GM23338 (cell line): ENCODE results near the gene MT1H. TPM values are rescaled to one million over a fixed set of nuclear protein-coding genes. Genes with fewer than 3 reads are reported as not detected.

Source experiments
- ATAC-seq: fragments of 200-7000 bp; cut with Tn5 transposase; 3 replicates; pipeline ENCODE4 v1.9.1; 2020
- DNase-seq: peaks from one replicate; pipeline ENCODE4 v3.0.0-alpha.2; 2015; ENCODE audit warnings: low spot score
- H2AFZ ChIP-seq: fragments of 200-600 bp; sonication (generic); 2 replicates; pipeline ENCODE4 v1.8.0; 2016; ENCODE audit warnings: antibody characterized with exemption, mild to moderate bottlenecking, moderate library complexity
- H3F3A ChIP-seq: fragments of 200-600 bp; sonication (generic); replicated peaks from 2 replicates; pipeline ENCODE4 v1.8.0; 2017; ENCODE audit warnings: antibody characterized with exemption, mixed run types, low read depth
- H3K27ac ChIP-seq: fragments of 200-600 bp; sonication (generic); 2 replicates; pipeline ENCODE4 v1.6.1; 2016; ENCODE audit warnings: low read depth
- H3K27me3 ChIP-seq: fragments of 200-600 bp; sonication (generic); 2 replicates; pipeline ENCODE4 v1.8.0; 2016; ENCODE audit warnings: mild to moderate bottlenecking, mixed run types, moderate library complexity; ENCODE audit not compliant: insufficient read depth
- H3K36me3 ChIP-seq: fragments of 200-600 bp; sonication (generic); 2 replicates; pipeline ENCODE4 v1.8.0; 2016; ENCODE audit warnings: mild to moderate bottlenecking; ENCODE audit not compliant: insufficient read depth
- H3K4me1 ChIP-seq: fragments of 200-600 bp; sonication (generic); 2 replicates; pipeline ENCODE4 v1.8.0; 2016; ENCODE audit warnings: mild to moderate bottlenecking, moderate library complexity; ENCODE audit not compliant: insufficient read depth
- H3K4me2 ChIP-seq: fragments of 200-600 bp; sonication (generic); 2 replicates; pipeline ENCODE4 v1.7.1; 2017; ENCODE audit warnings: mixed run types
- H3K4me3 ChIP-seq: fragments of 200-600 bp; sonication (generic); 2 replicates; pipeline ENCODE4 v1.6.1; 2016; ENCODE audit warnings: mixed run types
- H3K79me2 ChIP-seq: fragments of 200-600 bp; sonication (generic); replicated peaks from 2 replicates; pipeline ENCODE4 v1.8.0; 2017; ENCODE audit warnings: mild to moderate bottlenecking; ENCODE audit not compliant: insufficient read depth
- H3K9me2 ChIP-seq: fragments of 200-600 bp; sonication (generic); 2 replicates; pipeline ENCODE4 v1.8.0; 2017; ENCODE audit not compliant: insufficient read depth
- H4K20me1 ChIP-seq: fragments of 200-600 bp; sonication (generic); replicated peaks from 2 replicates; pipeline ENCODE4 v1.8.0; 2017; ENCODE audit warnings: mild to moderate bottlenecking; ENCODE audit not compliant: insufficient read depth
- H3K27ac Mint-ChIP-seq: 2 replicates; pipeline ENCODE4 v1.8.0; 2020; ENCODE audit warnings: inconsistent platforms, mild to moderate bottlenecking, moderate library complexity, mixed read lengths
- H3K27me3 Mint-ChIP-seq: 3 replicates; pipeline ENCODE4 v1.8.0; 2022; ENCODE audit warnings: low read depth, mild to moderate bottlenecking, moderate library complexity, mixed read lengths, inconsistent platforms; ENCODE audit not compliant: insufficient read depth, poor library complexity
- H3K36me3 Mint-ChIP-seq: 3 replicates; pipeline ENCODE4 v1.8.0; 2021; ENCODE audit warnings: low read depth, mild to moderate bottlenecking, inconsistent platforms, moderate library complexity, mixed read lengths
- H3K4me1 Mint-ChIP-seq: 3 replicates; pipeline ENCODE4 v1.8.0; 2020; ENCODE audit warnings: mild to moderate bottlenecking, inconsistent platforms, mixed read lengths
- H3K4me3 Mint-ChIP-seq: 3 replicates; pipeline ENCODE4 v1.8.0; 2021; ENCODE audit warnings: moderate library complexity, mild to moderate bottlenecking, inconsistent platforms, mixed read lengths
- H3K9me3 Mint-ChIP-seq: 3 replicates; pipeline ENCODE4 v1.8.0; 2020; ENCODE audit warnings: moderate library complexity, mild to moderate bottlenecking, inconsistent platforms, mixed read lengths
- ETS1 ChIP-seq: IDR thresholded peaks from 2 replicates; pipeline ENCODE4 v1.6.1; 2016; ENCODE audit warnings: antibody characterized with exemption
- EZH2 ChIP-seq: fragments of 200-600 bp; sonication (generic); IDR thresholded peaks from one replicate; pipeline ENCODE4 v1.8.0; 2017; ENCODE audit warnings: antibody characterized with exemption, mild to moderate bottlenecking, low read depth; ENCODE audit not compliant: unreplicated experiment
- polyA plus RNA-seq: library from polyadenylated mRNA; unstranded; fragments of >200 nt; fragmentation: Nextera tagmentation; extraction: Ambion mirVana; gene quantifications from 2 replicates; pipeline ENCODE4 v1.2.1, GENCODE V29; 2016
- total RNA-seq: library from RNA; depleted of rRNA; stranded (reverse); fragments of >200 nt; shearing (Covaris generic); gene quantifications from 2 replicates; pipeline ENCODE4 v1.2.3, GENCODE V29; 2014
- TF ChIP-seq, protein P1 (sequence below): fragments of 250-450 bp; sonication (Bioruptor Pico); IDR thresholded peaks from 2 replicates; pipeline ENCODE4 v1.5.0; 2020; ENCODE audit warnings: mild to moderate bottlenecking, moderate library complexity

The MT1H gene
- total and polyA plus RNA-seq, 2 experiments from 2014 or later, result 52.3 to 425 TPM

- ATAC-seq (peak; percentile 8), DNase-seq (no peak)
- Histone ChIP-seq H3K79me2 (no peaks in the 10 kb centered on the region), H3K36me3 (no peaks in the 10 kb centered on the region; the same call in 1 of the 2 replicates), H3K4me2 (peak overlapping the region; percentile 85), H4K20me1 (peaks cover 19% of the 10 kb centered on the region), H3K9me2 (no peaks in the 10 kb centered on the region), H3K4me1 (peaks cover 14% of the 10 kb centered on the region; the same call in 1 of the 2 replicates), H3K27ac (no peak overlapping the region), H2AFZ (0 out of 2 replicates have a peak overlapping the region, but pooled peaks have one; percentile 72), H3K27me3 (peaks cover 100% of the 10 kb centered on the region), H3K4me3 (peak overlapping the region; percentile 60), H3F3A (peaks cover 4% of the 10 kb centered on the region; the same call in 1 of the 2 replicates)
- peaks cover 24% of the 10 kb centered on the region for H3K4me1 Mint-ChIP-seq
- peak overlapping the region; percentile 76 for H3K4me3 Mint-ChIP-seq
- TF ChIP-seq EZH2, result peak; percentile 52
- no peak for TF ChIP-seq ETS1
- TF ChIP-seq, protein P1, sequence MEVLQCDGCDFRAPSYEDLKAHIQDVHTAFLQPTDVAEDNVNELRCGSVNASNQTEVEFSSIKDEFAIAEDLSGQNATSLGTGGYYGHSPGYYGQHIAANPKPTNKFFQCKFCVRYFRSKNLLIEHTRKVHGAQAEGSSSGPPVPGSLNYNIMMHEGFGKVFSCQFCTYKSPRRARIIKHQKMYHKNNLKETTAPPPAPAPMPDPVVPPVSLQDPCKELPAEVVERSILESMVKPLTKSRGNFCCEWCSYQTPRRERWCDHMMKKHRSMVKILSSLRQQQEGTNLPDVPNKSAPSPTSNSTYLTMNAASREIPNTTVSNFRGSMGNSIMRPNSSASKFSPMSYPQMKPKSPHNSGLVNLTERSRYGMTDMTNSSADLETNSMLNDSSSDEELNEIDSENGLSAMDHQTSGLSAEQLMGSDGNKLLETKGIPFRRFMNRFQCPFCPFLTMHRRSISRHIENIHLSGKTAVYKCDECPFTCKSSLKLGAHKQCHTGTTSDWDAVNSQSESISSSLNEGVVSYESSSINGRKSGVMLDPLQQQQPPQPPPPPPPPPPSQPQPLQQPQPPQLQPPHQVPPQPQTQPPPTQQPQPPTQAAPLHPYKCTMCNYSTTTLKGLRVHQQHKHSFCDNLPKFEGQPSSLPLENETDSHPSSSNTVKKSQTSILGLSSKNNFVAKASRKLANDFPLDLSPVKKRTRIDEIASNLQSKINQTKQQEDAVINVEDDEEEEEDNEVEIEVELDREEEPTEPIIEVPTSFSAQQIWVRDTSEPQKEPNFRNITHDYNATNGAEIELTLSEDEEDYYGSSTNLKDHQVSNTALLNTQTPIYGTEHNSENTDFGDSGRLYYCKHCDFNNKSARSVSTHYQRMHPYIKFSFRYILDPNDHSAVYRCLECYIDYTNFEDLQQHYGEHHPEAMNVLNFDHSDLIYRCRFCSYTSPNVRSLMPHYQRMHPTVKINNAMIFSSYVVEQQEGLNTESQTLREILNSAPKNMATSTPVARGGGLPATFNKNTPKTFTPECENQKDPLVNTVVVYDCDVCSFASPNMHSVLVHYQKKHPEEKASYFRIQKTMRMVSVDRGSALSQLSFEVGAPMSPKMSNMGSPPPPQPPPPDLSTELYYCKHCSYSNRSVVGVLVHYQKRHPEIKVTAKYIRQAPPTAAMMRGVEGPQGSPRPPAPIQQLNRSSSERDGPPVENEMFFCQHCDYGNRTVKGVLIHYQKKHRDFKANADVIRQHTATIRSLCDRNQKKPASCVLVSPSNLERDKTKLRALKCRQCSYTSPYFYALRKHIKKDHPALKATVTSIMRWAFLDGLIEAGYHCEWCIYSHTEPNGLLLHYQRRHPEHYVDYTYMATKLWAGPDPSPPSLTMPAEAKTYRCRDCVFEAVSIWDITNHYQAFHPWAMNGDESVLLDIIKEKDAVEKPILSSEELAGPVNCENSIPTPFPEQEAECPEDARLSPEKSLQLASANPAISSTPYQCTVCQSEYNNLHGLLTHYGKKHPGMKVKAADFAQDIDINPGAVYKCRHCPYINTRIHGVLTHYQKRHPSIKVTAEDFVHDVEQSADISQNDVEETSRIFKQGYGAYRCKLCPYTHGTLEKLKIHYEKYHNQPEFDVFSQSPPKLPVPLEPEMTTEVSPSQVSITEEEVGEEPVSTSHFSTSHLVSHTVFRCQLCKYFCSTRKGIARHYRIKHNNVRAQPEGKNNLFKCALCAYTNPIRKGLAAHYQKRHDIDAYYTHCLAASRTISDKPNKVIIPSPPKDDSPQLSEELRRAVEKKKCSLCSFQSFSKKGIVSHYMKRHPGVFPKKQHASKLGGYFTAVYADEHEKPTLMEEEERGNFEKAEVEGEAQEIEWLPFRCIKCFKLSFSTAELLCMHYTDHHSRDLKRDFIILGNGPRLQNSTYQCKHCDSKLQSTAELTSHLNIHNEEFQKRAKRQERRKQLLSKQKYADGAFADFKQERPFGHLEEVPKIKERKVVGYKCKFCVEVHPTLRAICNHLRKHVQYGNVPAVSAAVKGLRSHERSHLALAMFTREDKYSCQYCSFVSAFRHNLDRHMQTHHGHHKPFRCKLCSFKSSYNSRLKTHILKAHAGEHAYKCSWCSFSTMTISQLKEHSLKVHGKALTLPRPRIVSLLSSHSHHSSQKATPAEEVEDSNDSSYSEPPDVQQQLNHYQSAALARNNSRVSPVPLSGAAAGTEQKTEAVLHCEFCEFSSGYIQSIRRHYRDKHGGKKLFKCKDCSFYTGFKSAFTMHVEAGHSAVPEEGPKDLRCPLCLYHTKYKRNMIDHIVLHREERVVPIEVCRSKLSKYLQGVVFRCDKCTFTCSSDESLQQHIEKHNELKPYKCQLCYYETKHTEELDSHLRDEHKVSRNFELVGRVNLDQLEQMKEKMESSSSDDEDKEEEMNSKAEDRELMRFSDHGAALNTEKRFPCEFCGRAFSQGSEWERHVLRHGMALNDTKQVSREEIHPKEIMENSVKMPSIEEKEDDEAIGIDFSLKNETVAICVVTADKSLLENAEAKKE (CRISPR knock-in tag), result no peak
- H3K27me3 Mint-ChIP-seq, result peaks cover 100% of the 10 kb centered on the region
- no peaks in the 10 kb centered on the region; the same call in 2 of the 3 replicates for H3K9me3 Mint-ChIP-seq
- no peaks in the 10 kb centered on the region; the same call in 2 of the 3 replicates for H3K36me3 Mint-ChIP-seq
- H3K27ac Mint-ChIP-seq, result no peak overlapping the region
Observed at GRCh38 chr16:56632848-56633365, 36.7 kb upstream of the MT1H start.
